ENCODE measurements around the gene USP48. TPM values are rescaled to one million over a fixed set of nuclear protein-coding genes. Genes with fewer than 3 reads are reported as not detected.

Gene USP48
- total and polyA plus RNA-seq, 2 of the 8 experiments (the other 6 are each of a cell fraction or from before 2014, with no cell fraction given), result 12.8 to 83.5 TPM

GRCh38 chr1:21811875-21812305 lies 28.9 kb upstream of the USP48 start, which contains the start of gene LDLRAD2:
Gene LDLRAD2, plus strand, starts transcription at chr1:21812265. Its CDS starts 187 bp downstream, at chr1:21812452.
- Histone ChIP-seq H4K20me1 (replicated peaks in 1 of 2; ENCODE audit: control insufficient read depth in 1 of 2, insufficient read depth in 2 of 2, low read length in 2 of 2) (no peaks in the 10 kb centered on the region), H3K4me2 (ENCODE audit: insufficient read depth in 1 of 2, low read depth in 2 of 2, low read length in 2 of 2) (no peak within 1 kb of the TSS), H3K18ac (ENCODE audit: extremely low read depth, low read length) (no peak within 1 kb of the TSS), H3K23ac (ENCODE audit: insufficient read length) (no peak within 1 kb of the TSS), H3K79me2 (ENCODE audit: control insufficient read depth in 1 of 2, insufficient read depth in 2 of 2, low read length in 2 of 2) (no peaks in the 10 kb centered on the region), H2BK120ac (replicated peaks; ENCODE audit: low read depth, low read length) (no peak within 1 kb of the TSS), H2AK5ac (ENCODE audit: low read depth, low read length) (no peak within 1 kb of the TSS), H3K36me3 (ENCODE audit: control insufficient read depth in 2 of 4, insufficient read depth in 4 of 4, low read length in 3 of 4) (no peaks in the 10 kb centered on the region), H2BK5ac (ENCODE audit: low read depth, low read length) (no peak within 1 kb of the TSS), H3K27me3 (replicated peaks in 1 of 4; ENCODE audit: control insufficient read depth in 3 of 4, extremely low read depth in 1 of 4, insufficient read depth in 3 of 4, low read length in 3 of 4) (no peaks in the 10 kb centered on the region; a peak in 2 of 7 replicates), H4K8ac (ENCODE audit: extremely low read depth, insufficient read depth, low read length) (no peak within 1 kb of the TSS; the same call in 1 of the 2 replicates), H2AFZ (ENCODE audit: low read length) (no peak within 1 kb of the TSS), H4K5ac (ENCODE audit: insufficient read length, low read depth, low read length) (no peak within 1 kb of the TSS), H3K9ac (replicated peaks in 1 of 4; ENCODE audit: extremely low read depth in 1 of 4, low read depth in 3 of 4, low read length in 3 of 4) (no peak within 1 kb of the TSS), H2BK12ac (ENCODE audit: low read depth, low read length) (no peak within 1 kb of the TSS), H3K4ac (replicated peaks; ENCODE audit: insufficient read length, low read depth, low read length) (no peak within 1 kb of the TSS), H4K91ac (replicated peaks; ENCODE audit: insufficient read length, low read length) (no peak within 1 kb of the TSS), H3K14ac (ENCODE audit: insufficient read length) (no peak within 1 kb of the TSS), H3K4me1 (replicated peaks in 1 of 4; ENCODE audit: control insufficient read depth in 3 of 4, insufficient read depth in 4 of 4, low read length in 3 of 4) (peaks cover 0 to 7% (median 2%) of the 10 kb centered on the region in 4 experiments; a peak in 3 of 7 replicates), H3K79me1 (ENCODE audit: low read depth, low read length) (no peaks in the 10 kb centered on the region), H3K4me3 (ENCODE audit: extremely low read depth in 1 of 4, insufficient read depth in 2 of 4, low read depth in 3 of 4, low read length in 4 of 4) (no peak within 1 kb of the TSS), H3K27ac (ENCODE audit: low read depth, low read length) (no peak within 1 kb of the TSS), H2BK20ac (ENCODE audit: low read length) (no peak within 1 kb of the TSS), H3K56ac (replicated peaks; ENCODE audit: insufficient read length, low read depth, low read length) (no peak within 1 kb of the TSS), H3K23me2 (ENCODE audit: low read depth, low read length) (no peaks in the 10 kb centered on the region), H3K9me3 (ENCODE audit: insufficient read depth in 2 of 2, low read depth in 1 of 2, low read length in 1 of 2) (no peaks in the 10 kb centered on the region), H2BK15ac (ENCODE audit: low read length) (no peak within 1 kb of the TSS)
- no peak for DNase-seq (ENCODE audit: low read depth in 1 of 2, low spot score in 2 of 2)
- CTCF ChIA-PET (ENCODE audit: partially characterized antibody), result no interaction called here
- WGBS, 2 experiments (ENCODE audit: extremely low coverage in 1 of 2, insufficient coverage in 1 of 2, insufficient read length in 1 of 2, insufficient replicate concordance in 2 of 2, low coverage in 1 of 2, low lambda C conversion rate in 2 of 2, missing lambda C conversion rate in 1 of 2), result 85% methylated on average over 2 of the region's 2 CpGs; no CpG with 5 or more reads in 1 of the 2 experiments
- no peak for FAIRE-seq
- POLR2A ChIA-PET (ENCODE audit: partially characterized antibody), result interaction anchor here (0.9 kb wide), 1 partner anchor 69 kb away, joined by 3 read pairs; no protein-coding TSS in a partner anchor
- TF ChIP-seq CHD1 (IDR thresholded peaks at IDR 0.05; ENCODE audit: low read depth, low read length) (no peak), EZH2 (IDR thresholded peaks at IDR 0.05; ENCODE audit: low read depth, low read length, severe bottlenecking) (no peak), YY1 (IDR thresholded peaks at IDR 0.05; ENCODE audit: low read depth, low read length) (no peak), SIN3A (conservative IDR thresholded peaks at IDR 0.05 in 1 of 2, IDR thresholded peaks at IDR 0.05 in 1 of 2; ENCODE audit: low read depth in 1 of 2, low read length in 2 of 2) (no peak), EP300 (IDR thresholded peaks at IDR 0.05; ENCODE audit: borderline replicate concordance in 1 of 2, low read depth in 2 of 2, low read length in 2 of 2) (no peak), TBP (IDR thresholded peaks at IDR 0.05; ENCODE audit: low read depth, low read length) (no peak)
